Hematopoietic multipotent progenitor cell (in vitro differentiated cells): ENCODE measurements around the gene CYP3A4. TPM values are rescaled to one million over a fixed set of nuclear protein-coding genes. Genes with fewer than 3 reads are reported as not detected.
"Not testable (repeated sequence)": the region's sequence is repeated elsewhere in the genome, so short reads cannot be mapped to it uniquely, and the experiment has no call there.

ENCODE experiments used
- DNase-seq, 3 donors: peaks; one replicate each; pipeline ENCODE4 v3.0.0-alpha.2; 2011 to 2015; ENCODE audit warnings: low read depth in 2 of 3, low spot score in 2 of 3
- total RNA-seq: library from RNA; depleted of rRNA; stranded (reverse); fragments of >200 nt; gene quantifications from one replicate; pipeline ENCODE4 v1.2.3, GENCODE V29; 2012

The CYP3A4 gene
- not detected for total RNA-seq

GRCh38 chr7:99784007-99784406 lies at the start of gene CYP3A4:
TSS of gene CYP3A4 (minus strand) at chr7:99784184. CDS start at chr7:99784081, 103 bp downstream.
- no peak for DNase-seq

DNA sequence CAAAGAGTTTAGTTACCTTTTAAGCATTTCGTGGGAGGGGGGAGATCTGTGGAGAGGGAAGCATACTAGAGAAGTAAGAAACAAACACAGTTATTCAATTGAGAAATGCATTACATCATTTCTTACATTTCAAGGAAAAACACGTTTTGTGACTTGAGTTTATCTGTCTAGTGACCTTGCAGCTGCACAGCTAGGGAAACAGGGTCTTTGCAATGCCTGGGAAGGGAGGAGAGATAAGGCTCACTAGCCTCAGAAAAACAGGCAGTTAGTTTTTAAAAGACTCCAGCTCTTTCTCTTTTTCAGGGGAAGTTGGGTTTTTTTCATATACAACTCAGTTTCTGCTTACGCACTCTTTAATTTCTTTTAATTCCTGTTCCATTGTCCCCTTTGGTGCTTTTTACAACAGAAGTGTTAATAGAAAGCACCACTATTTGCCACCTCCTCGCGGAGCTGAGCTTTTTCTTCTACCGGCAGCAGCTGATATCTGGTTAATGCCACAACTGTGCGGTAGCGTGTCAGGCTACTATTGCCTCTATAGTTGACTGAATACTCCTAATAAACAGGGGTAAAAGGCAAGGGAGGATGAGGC lies 49.4 kb upstream of the CYP3A4 start:
- peak in 1 of 3 donors; percentile 61 for DNase-seq

DNA sequence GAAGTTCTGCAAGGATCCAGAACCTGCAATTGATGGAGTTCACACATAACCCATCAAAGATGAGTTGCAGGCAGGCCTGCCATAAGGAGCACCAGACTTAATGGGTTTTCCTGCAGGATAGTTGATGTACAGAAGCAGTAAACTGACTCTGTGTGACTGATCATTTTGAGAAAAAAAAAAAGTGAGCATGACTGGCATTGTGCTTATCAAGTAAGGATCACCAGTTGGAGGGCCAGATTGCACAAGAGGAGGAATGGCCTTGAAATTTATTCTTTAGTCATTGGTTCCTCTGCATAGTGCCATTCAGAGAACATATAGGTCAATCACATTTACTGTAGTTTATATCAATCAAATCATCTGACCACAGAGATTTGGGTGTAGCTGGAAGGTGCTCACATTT lies 47.6 kb upstream of the CYP3A4 start:
- DNase-seq = no peak

DNA sequence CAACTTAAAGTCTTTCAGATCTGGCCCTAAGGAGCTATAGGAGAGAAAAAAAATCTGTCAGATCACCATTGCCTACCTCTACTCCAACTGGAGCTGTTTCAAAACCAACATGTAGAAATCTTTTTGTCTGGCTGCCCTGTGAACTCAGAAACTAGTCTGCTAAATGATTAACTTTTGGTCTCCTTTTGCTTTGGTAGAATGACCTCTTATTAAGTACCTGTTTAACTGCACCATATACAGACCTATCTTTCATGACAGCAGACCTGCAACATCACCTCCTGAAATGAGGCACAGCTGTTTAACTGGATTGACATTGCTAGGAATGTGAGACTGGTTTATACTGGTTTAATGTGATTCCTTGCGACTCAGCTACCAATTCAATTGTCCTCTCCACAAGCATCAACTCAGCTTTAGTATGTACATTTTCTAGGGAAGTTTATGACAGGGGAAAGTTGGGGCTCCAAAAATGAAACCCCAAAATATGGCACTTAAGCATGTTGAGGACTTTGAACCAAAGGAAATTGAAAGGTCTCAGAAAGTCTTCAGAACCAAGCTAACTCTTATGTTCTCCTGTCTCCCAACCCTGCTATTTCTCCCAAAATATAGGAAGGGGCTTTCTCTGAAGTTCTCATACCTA lies 45.7 kb upstream of the CYP3A4 start:
- no peak for DNase-seq

DNA sequence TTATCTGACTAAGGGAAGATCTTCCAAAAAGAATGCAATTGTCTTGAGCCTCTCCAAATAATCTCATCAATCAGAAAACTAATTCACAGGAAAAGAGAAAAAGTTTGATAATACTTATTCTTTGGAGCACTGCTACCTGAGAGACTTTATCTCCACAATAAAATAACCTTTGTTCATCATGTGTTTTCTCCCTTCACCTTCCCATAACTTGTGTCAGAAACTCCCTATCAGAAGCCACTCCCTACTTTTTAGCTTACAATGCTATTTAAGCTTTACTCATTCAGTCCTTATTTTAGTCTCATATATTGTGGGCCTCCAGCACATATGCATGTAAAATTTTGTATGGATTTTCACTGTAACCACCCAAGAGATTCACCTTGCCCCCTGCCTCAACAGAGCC lies 44.8 kb upstream of the CYP3A4 start:
- no peak for DNase-seq

DNA sequence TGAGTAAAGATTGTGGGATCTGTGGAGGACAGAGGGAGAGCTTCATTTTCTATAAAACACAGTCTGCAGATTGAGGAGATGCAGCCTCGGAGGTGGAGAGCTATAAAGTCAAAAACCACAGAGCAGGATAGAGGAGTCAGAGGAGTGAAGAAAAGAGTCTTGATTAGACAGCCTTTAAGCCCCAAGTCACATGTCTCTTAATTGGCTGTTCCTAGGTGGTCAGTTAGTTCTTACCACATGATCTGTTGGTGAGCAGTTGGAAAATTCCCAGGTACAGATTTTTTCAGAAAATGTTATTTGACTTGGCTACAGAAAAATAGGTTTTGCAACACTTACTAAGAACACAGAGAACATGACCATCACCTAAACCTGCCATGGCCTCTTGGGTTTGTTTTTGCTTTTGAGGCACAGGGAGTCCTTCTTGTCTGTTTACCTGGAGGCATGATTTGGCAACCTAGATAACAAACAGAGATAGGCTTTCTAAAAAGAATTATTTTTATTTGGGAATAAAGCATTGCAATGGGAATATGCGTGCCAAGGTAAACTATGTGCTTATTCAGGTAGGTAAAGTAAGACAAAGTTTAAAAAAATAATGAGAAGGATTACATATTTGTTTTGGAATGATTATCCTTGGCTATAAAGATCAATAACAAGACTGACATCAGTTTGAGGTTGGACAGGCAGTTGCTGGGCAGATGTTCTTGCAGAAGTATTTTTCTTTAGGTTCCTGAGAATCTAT lies 43.2 kb upstream of the CYP3A4 start:
- DNase-seq = no peak

DNA sequence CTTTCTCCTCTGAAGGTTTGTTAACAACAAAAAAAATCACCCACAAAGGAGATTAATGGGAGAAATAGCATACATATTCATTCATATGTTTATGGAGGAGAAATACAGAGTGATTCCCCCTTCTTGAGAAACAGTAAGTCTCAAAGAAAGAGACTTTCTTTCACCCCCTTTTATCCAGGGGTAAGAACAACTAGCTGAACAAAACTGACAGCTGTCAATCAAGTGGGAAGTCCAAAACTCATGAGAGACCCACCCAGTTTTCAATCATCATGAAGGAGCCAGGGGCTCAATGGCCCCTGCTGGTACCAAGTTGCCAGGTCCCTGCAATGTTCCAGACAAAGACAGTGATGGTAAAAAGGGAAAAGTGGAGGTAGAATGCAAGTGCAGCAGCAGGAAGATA lies 41.9 kb upstream of the CYP3A4 start:
- DNase-seq = no peak

- DNase-seq = no peak
Measured at GRCh38 chr7:99825452-99825851, 41.5 kb upstream of the CYP3A4 start.

GRCh38 chr7:99824091-99824490 lies 40.1 kb upstream of the CYP3A4 start:
- no peak for DNase-seq

DNA sequence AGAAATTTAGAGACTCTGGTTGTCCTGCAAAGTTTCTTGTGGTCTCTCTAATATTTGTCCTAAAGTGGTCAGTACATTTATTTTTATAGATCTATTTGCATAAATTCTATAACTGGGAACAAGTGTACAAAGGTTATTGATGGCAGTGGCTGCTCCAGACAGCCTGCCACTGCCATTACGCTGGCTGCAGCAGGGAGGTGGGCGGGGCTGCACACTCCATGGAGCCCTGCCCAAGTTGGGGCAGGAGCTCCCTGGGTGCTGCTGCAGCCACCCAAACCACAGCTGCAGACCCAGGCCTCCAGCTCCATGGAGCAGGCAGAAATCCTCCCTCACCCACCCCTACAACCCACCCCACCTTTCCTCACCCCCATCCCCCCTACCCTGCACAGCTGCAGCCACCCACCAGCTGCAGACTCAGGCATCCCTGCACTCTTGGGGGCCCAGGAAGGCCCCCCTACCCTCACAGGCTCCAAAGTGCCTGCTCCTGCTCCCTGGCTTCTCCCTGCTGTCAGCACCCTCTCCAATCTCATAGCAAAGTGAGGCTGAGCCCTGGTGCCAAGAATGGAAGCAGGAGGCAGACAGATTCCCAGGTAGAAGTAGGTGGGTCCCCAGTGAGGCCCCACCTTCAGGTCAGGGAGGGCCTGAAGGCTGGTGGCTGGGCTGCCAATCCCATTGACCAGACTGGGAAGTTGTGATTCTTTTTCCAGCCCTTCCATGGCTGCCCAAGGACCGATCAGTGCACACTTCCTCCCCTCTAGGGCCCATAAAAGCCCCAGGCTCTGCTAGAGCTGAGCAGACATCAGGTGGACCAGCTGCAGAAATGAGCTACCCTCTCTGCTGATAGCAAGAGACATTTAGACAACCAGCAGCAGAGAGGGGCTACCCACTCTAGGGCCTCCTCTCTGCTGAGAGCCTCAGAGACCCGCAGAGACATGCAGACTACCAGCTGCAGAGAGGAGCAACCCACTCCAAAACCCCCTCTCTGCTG lies 39.0 kb upstream of the CYP3A4 start:
- DNase-seq = no peak

DNA sequence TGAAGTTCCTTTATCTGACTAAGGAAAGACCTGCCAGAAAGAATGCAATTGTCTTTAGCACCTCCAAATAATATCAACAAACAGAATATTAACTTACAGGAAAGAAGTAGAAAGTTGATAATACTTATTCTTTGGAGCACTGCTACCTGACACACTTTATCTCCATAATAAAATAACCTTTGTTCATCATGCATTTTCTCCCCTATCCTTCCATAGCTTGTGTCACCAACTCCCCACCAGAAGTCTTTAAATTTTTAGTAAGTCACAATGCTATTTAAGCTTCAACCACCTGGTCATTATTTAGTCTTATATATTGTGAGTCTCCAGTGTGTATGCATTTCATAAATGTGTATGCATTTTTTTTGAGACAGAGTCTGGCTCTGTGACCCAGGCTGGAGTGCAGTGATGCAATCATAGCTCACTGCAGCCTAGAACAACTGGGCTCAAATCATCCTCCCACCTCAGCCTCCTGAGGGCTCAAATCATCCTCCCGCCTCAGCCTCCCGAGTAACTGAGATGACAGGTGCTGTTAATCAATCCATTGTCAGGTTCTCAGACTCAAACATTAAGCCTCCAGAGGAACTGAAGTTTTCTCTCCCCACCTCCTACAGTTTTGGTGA lies 36.5 kb upstream of the CYP3A4 start:
- DNase-seq = no peak

- no peak for DNase-seq
Measured at GRCh38 chr7:99808766-99809165, 24.8 kb upstream of the CYP3A4 start.

DNA sequence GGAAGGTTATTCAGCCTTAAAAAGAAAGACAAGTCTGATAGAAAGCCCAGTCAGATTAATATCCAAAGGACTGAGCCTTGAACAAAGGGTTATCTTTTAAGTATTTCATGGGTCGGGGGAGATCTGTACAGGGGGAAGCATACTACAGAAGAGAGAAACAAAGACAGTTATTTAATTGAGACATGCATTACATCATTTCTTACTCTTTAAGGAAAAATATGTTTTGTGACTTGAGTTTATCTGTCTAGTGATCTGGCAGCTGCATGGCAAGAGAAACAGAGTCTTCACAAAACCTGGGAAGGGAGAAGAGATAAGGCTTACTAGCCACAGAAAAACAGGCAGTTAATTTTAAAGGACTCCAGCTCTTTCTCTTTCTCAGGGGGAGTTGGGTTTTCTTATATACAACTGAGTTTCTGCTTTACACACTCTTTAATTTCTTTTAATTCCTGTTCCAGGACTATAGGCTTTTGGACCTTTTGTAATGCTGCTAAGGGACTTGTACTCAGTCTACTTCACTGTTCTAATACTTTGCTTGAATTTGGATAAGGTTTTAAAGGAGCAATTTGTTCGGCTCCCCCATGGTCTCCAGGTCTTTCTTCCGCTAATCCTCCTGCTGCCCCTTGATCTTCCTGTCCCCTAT lies 23.0 kb upstream of the CYP3A4 start:
- peak in 1 of 3 donors; percentile 24 for DNase-seq

DNA sequence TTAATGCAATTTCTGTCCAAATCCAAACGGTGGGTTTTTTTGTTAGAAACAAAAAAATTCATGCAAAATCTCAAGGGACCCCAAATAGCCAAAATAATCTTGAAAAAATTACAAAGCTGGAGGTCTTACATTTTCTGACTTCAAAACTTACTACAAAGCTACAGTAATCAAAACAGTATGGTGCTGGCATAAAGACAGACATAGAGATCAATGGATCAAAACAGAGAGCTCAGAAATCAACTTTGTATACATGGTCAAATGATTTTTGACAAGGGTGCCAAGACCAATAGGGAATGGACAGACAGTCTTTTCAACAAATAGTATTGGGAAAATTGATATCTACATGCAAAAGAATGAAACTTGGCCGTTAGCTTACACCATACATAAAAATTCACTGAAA lies 21.7 kb upstream of the CYP3A4 start:
- no peak for DNase-seq

GRCh38 chr7:99803118-99803517 lies 19.1 kb upstream of the CYP3A4 start:
- not testable (repeated sequence) for DNase-seq

- DNase-seq = not testable (repeated sequence)
Measured at GRCh38 chr7:99801407-99801806, 17.4 kb upstream of the CYP3A4 start.

DNA sequence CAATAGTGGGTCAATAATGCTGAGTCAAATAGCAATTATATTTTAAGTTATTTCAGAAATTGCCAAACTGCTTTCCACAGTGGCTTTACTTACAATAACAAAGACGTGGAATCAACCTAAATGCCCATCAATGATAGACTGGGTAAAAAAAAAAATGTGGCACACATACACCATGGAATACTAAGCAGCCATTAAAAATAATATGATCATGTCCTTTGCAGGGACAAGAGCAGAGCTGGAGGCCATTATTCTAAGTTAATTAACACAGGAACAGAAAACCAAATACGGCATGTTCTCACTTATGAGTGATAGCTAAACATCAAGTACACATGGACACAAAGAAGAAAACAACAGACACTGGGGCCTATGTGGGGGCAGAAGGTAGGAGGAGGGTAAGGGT lies 15.0 kb upstream of the CYP3A4 start:
- no peak for DNase-seq

GRCh38 chr7:99795864-99796263 lies 11.9 kb upstream of the CYP3A4 start:
- not testable (repeated sequence) for DNase-seq

DNA sequence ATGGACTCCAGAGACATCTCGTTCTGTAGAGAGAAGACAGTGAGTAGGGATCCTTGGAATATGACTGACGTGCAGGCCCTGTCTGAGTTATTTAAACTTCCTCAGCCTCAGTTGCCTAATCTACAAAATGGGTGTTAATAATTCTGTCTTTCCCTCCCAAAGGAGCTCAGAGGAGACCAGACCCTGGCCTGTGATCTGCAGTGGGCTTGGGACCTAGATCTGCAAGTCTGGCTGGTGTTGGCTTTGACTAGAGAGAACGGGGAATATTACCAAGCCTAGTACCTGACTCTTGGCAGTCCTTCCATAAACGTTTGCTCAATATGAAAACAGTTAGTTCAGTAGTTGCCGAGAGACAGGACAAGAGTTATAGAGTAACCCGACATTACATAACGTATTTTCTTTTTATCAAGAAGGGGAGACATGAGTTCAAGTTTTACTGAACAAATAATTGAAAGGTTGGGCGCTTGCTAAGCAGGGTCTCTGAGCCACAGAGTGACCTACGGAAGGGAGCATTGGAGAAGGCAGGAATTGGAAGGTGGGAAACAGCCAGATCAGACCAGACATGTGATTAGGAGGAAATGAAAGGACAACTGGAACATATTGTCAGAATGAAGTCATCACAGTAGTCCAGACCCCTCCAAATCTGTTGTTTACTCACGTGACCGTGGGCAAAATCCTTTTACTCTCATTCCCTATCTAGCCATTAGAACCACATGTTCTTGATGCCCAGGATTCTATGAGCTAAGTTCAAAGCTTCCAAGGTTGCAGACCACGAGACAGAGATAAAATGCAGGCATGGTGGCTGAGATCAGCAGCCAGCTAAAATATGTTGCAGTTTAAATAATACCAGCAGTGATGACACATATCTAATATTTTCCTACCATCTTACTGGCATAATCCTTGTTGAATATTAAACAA lies 10.9 kb upstream of the CYP3A4 start:
- no peak for DNase-seq
